Activated naive CD8-positive, alpha-beta T cell treated with anti-CD3 and anti-CD28 coated beads, Interleukin-2, amount 50 U/mL, for 24 hours (primary cell): Measurements from ENCODE around the gene KCNJ15.

Experiments
- ATAC-seq: fragments of 150-1000 bp; cut with Tn5 transposase; one replicate; pipeline ENCODE4 v1.10.0; 2021
- DNase-seq: peaks from one replicate; pipeline ENCODE4 v3.0.0; 2021
- H3K27ac Mint-ChIP-seq: one replicate; pipeline ENCODE4 v1.8.0; 2021; ENCODE audit warnings: mild to moderate bottlenecking, mixed read lengths
- H3K27me3 Mint-ChIP-seq: one replicate; pipeline ENCODE4 v1.8.0; 2021; ENCODE audit warnings: mixed read lengths
- H3K36me3 Mint-ChIP-seq: one replicate; pipeline ENCODE4 v1.8.0; 2021; ENCODE audit warnings: low read depth, mixed read lengths
- H3K4me1 Mint-ChIP-seq: one replicate; pipeline ENCODE4 v1.8.0; 2021; ENCODE audit warnings: mixed read lengths
- H3K4me3 Mint-ChIP-seq: one replicate; pipeline ENCODE4 v1.8.0; 2021; ENCODE audit warnings: mild to moderate bottlenecking, moderate library complexity, mixed read lengths
- H3K9me3 Mint-ChIP-seq: one replicate; pipeline ENCODE4 v1.8.0; 2021; ENCODE audit warnings: mixed read lengths

The KCNJ15 gene

GRCh38 chr21:38269576-38269936 lies 12.8 kb downstream of the KCNJ15 start:
- ATAC-seq: peak; percentile 52
- Mint-ChIP-seq H3K36me3 (no peaks in the 10 kb centered on the region), H3K4me1 (peaks cover 23% of the 10 kb centered on the region), H3K27me3 (peaks cover 8% of the 10 kb centered on the region), H3K9me3 (no peaks in the 10 kb centered on the region), H3K4me3 (no peak overlapping the region), H3K27ac (no peak overlapping the region)
- DNase-seq: no peak

GRCh38 chr21:38272215-38272614 lies 15.4 kb downstream of the KCNJ15 start:
- peaks cover 3% of the 10 kb centered on the region for H3K27me3 Mint-ChIP-seq
- no peaks in the 10 kb centered on the region for H3K9me3 Mint-ChIP-seq
- no peak overlapping the region for H3K27ac Mint-ChIP-seq
- DNase-seq: no peak
- peaks cover 23% of the 10 kb centered on the region for H3K4me1 Mint-ChIP-seq
- no peak for ATAC-seq
- no peak overlapping the region for H3K4me3 Mint-ChIP-seq
- H3K36me3 Mint-ChIP-seq: no peaks in the 10 kb centered on the region

- H3K36me3 Mint-ChIP-seq: no peaks in the 10 kb centered on the region
- no peak for ATAC-seq
- no peaks in the 10 kb centered on the region for H3K9me3 Mint-ChIP-seq
- H3K27ac Mint-ChIP-seq: no peak overlapping the region
- peaks cover 17% of the 10 kb centered on the region for H3K4me1 Mint-ChIP-seq
- no peak for DNase-seq
- peaks cover 2% of the 10 kb centered on the region for H3K27me3 Mint-ChIP-seq
- no peak overlapping the region for H3K4me3 Mint-ChIP-seq
These were observed 17.2 kb downstream of the KCNJ15 start for GRCh38 chr21:38273745-38274542.

GRCh38 chr21:38277501-38278131 lies 20.8 kb downstream of the KCNJ15 start:
- no peak overlapping the region for H3K4me3 Mint-ChIP-seq
- no peaks in the 10 kb centered on the region for H3K36me3 Mint-ChIP-seq
- DNase-seq (no peak), ATAC-seq (peak; percentile 81)
- peaks cover 9% of the 10 kb centered on the region for H3K4me1 Mint-ChIP-seq
- peaks cover 2% of the 10 kb centered on the region for H3K27me3 Mint-ChIP-seq
- H3K27ac Mint-ChIP-seq: no peak overlapping the region
- H3K9me3 Mint-ChIP-seq: no peaks in the 10 kb centered on the region

- H3K27me3 Mint-ChIP-seq: peaks cover 2% of the 10 kb centered on the region
- DNase-seq: no peak
- no peaks in the 10 kb centered on the region for H3K36me3 Mint-ChIP-seq
- peaks cover 11% of the 10 kb centered on the region for H3K4me1 Mint-ChIP-seq
- no peak for ATAC-seq
- H3K27ac Mint-ChIP-seq: no peak overlapping the region
- no peak overlapping the region for H3K4me3 Mint-ChIP-seq
- H3K9me3 Mint-ChIP-seq: no peaks in the 10 kb centered on the region
These were observed 23.7 kb downstream of the KCNJ15 start for GRCh38 chr21:38280454-38280853.

GRCh38 chr21:38280867-38281266 lies 24.1 kb downstream of the KCNJ15 start:
- Mint-ChIP-seq H3K27ac (no peak overlapping the region), H3K4me1 (peaks cover 11% of the 10 kb centered on the region), H3K27me3 (peaks cover 2% of the 10 kb centered on the region), H3K4me3 (no peak overlapping the region), H3K36me3 (no peaks in the 10 kb centered on the region), H3K9me3 (no peaks in the 10 kb centered on the region)
- DNase-seq (no peak), ATAC-seq (no peak)

- peaks cover 3% of the 10 kb centered on the region for H3K27me3 Mint-ChIP-seq
- peaks cover 2% of the 10 kb centered on the region for H3K4me1 Mint-ChIP-seq
- no peak for DNase-seq
- no peak overlapping the region for H3K4me3 Mint-ChIP-seq
- H3K9me3 Mint-ChIP-seq: no peaks in the 10 kb centered on the region
- no peak for ATAC-seq
- H3K27ac Mint-ChIP-seq: no peak overlapping the region
- no peaks in the 10 kb centered on the region for H3K36me3 Mint-ChIP-seq
These were observed 26.1 kb downstream of the KCNJ15 start for GRCh38 chr21:38282921-38283320.

GRCh38 chr21:38284216-38284615 lies 27.4 kb downstream of the KCNJ15 start:
- Mint-ChIP-seq H3K4me1 (peaks cover 2% of the 10 kb centered on the region), H3K27ac (no peak overlapping the region), H3K27me3 (peaks cover 3% of the 10 kb centered on the region), H3K4me3 (no peak overlapping the region), H3K36me3 (no peaks in the 10 kb centered on the region), H3K9me3 (no peaks in the 10 kb centered on the region)
- DNase-seq (no peak), ATAC-seq (no peak)

GRCh38 chr21:38286739-38287471 lies 30.1 kb downstream of the KCNJ15 start:
- no peak for DNase-seq
- H3K4me1 Mint-ChIP-seq: peaks cover 2% of the 10 kb centered on the region
- no peak overlapping the region for H3K27ac Mint-ChIP-seq
- peaks cover 8% of the 10 kb centered on the region for H3K27me3 Mint-ChIP-seq
- no peak for ATAC-seq
- no peaks in the 10 kb centered on the region for H3K9me3 Mint-ChIP-seq
- H3K4me3 Mint-ChIP-seq: no peak overlapping the region
- H3K36me3 Mint-ChIP-seq: no peaks in the 10 kb centered on the region

GRCh38 chr21:38287476-38287875 lies 30.7 kb downstream of the KCNJ15 start:
- no peaks in the 10 kb centered on the region for H3K9me3 Mint-ChIP-seq
- no peak overlapping the region for H3K4me3 Mint-ChIP-seq

GRCh38 chr21:38289705-38290485 lies 33.1 kb downstream of the KCNJ15 start:
- no peak for ATAC-seq
- Mint-ChIP-seq H3K9me3 (no peaks in the 10 kb centered on the region), H3K4me1 (peaks cover 2% of the 10 kb centered on the region), H3K27ac (no peak overlapping the region), H3K36me3 (no peaks in the 10 kb centered on the region), H3K27me3 (peaks cover 8% of the 10 kb centered on the region), H3K4me3 (no peak overlapping the region)
- no peak for DNase-seq

More at GRCh38 chr21:38287476-38287875, 30.7 kb downstream of the KCNJ15 start:
- H3K4me1 Mint-ChIP-seq: peaks cover 2% of the 10 kb centered on the region
- no peak overlapping the region for H3K27ac Mint-ChIP-seq
- ATAC-seq (no peak), DNase-seq (no peak)
- no peaks in the 10 kb centered on the region for H3K36me3 Mint-ChIP-seq
- H3K27me3 Mint-ChIP-seq: peaks cover 8% of the 10 kb centered on the region

- DNase-seq (no peak), ATAC-seq (no peak)
- Mint-ChIP-seq H3K27me3 (peaks cover 8% of the 10 kb centered on the region), H3K4me1 (peaks cover 4% of the 10 kb centered on the region), H3K9me3 (no peaks in the 10 kb centered on the region), H3K27ac (no peak overlapping the region), H3K4me3 (no peak overlapping the region), H3K36me3 (no peaks in the 10 kb centered on the region)
These were observed 34.0 kb downstream of the KCNJ15 start for GRCh38 chr21:38290809-38291208.

- Mint-ChIP-seq H3K9me3 (no peaks in the 10 kb centered on the region), H3K27ac (no peak overlapping the region), H3K36me3 (no peaks in the 10 kb centered on the region), H3K27me3 (peaks cover 6% of the 10 kb centered on the region), H3K4me1 (peaks cover 11% of the 10 kb centered on the region), H3K4me3 (no peak overlapping the region)
- no peak for DNase-seq
- no peak for ATAC-seq
These were observed 35.1 kb downstream of the KCNJ15 start for GRCh38 chr21:38291874-38292273.

- H3K27ac Mint-ChIP-seq: no peak overlapping the region
- no peaks in the 10 kb centered on the region for H3K9me3 Mint-ChIP-seq
- H3K27me3 Mint-ChIP-seq: peaks cover 5% of the 10 kb centered on the region
- no peak overlapping the region for H3K4me3 Mint-ChIP-seq
- no peaks in the 10 kb centered on the region for H3K36me3 Mint-ChIP-seq
- ATAC-seq (no peak), DNase-seq (no peak)
- peaks cover 11% of the 10 kb centered on the region for H3K4me1 Mint-ChIP-seq
These were observed 36.3 kb downstream of the KCNJ15 start for GRCh38 chr21:38293113-38293512.
